DOHH2 (cell line): ENCODE results near the gene IGFBP2.

Experiments used
- H3F3A ChIP-seq: fragments of 200-600 bp; sonication (generic), shearing (Covaris generic); 2 replicates; pipeline ENCODE4 v1.6.0; 2016; ENCODE audit warnings: antibody characterized with exemption, mild to moderate bottlenecking; ENCODE audit not compliant: control insufficient read depth, insufficient read depth
- H3K27ac ChIP-seq: fragments of 200-600 bp; sonication (generic); 2 replicates; pipeline ENCODE4 v1.5.1; 2014; ENCODE audit warnings: low read depth, mild to moderate bottlenecking, low read length, moderate library complexity
- H3K27me3 ChIP-seq: fragments of 200-600 bp; sonication (generic); 2 replicates; pipeline ENCODE4 v1.6.1; 2014; ENCODE audit warnings: mild to moderate bottlenecking, low read length, mixed read lengths; ENCODE audit not compliant: control insufficient read depth
- H3K36me3 ChIP-seq: fragments of 200-600 bp; sonication (generic); 2 replicates; pipeline ENCODE4 v1.6.1; 2014; ENCODE audit warnings: mild to moderate bottlenecking, low read length, moderate library complexity, mixed read lengths; ENCODE audit not compliant: control insufficient read depth
- H3K4me1 ChIP-seq: fragments of 200-600 bp; sonication (generic); 2 replicates; pipeline ENCODE4 v1.6.1; 2014; ENCODE audit warnings: mild to moderate bottlenecking, low read length, mixed read lengths; ENCODE audit not compliant: control insufficient read depth
- H3K4me2 ChIP-seq: fragments of 200-600 bp; sonication (generic); 2 replicates; pipeline ENCODE4 v1.6.0; 2014; ENCODE audit warnings: mild to moderate bottlenecking, low read length, moderate library complexity
- H3K4me3 ChIP-seq: fragments of 200-600 bp; sonication (generic); 2 replicates; pipeline ENCODE4 v1.5.1; 2014; ENCODE audit warnings: mild to moderate bottlenecking, low read length, mixed read lengths
- H3K79me2 ChIP-seq: fragments of 200-600 bp; sonication (generic); 2 replicates; pipeline ENCODE4 v1.6.1; 2014; ENCODE audit warnings: mild to moderate bottlenecking, low read length, mixed read lengths; ENCODE audit not compliant: control insufficient read depth
- H3K9me2 ChIP-seq: fragments of 200-600 bp; sonication (generic); replicated peaks from 2 replicates; pipeline ENCODE4 v1.6.1; 2014; ENCODE audit warnings: mild to moderate bottlenecking, low read length, mixed read lengths; ENCODE audit not compliant: control insufficient read depth
- H3K9me3 ChIP-seq: fragments of 200-600 bp; sonication (generic); 2 replicates; pipeline ENCODE4 v1.6.1; 2014; ENCODE audit warnings: antibody characterized with exemption, low read length, mixed read lengths; ENCODE audit not compliant: control insufficient read depth, insufficient read depth
- H4K20me1 ChIP-seq: fragments of 200-600 bp; sonication (generic); 2 replicates; pipeline ENCODE4 v1.6.0; 2014; ENCODE audit warnings: low read depth, mild to moderate bottlenecking, antibody characterized with exemption, low read length, moderate library complexity; ENCODE audit not compliant: control insufficient read depth, insufficient read depth
- CTCF ChIP-seq: fragments of 200-600 bp; sonication (generic); IDR thresholded peaks from one replicate; pipeline ENCODE4 v1.5.1; 2014; ENCODE audit warnings: antibody characterized with exemption, mild to moderate bottlenecking, low read depth, low read length; ENCODE audit not compliant: poor library complexity, severe bottlenecking
- EZH2phosphoT487 ChIP-seq: fragments of 200-600 bp; sonication (generic); IDR thresholded peaks from 2 replicates; pipeline ENCODE4 v1.6.1; 2017; ENCODE audit warnings: borderline replicate concordance, mild to moderate bottlenecking, antibody characterized with exemption, low read length, moderate library complexity, mixed read lengths

The IGFBP2 gene

GRCh38 chr2:216632952-216633615 lies at the start of gene IGFBP2:
Gene IGFBP2 (plus strand): TSS chr2:216633420. CDS start chr2:216633524, 104 bp downstream.
- Histone ChIP-seq H3K4me3 (peak within 1 kb of the TSS; percentile 69), H3K27ac (no peak within 1 kb of the TSS), H3K4me1 (peaks cover 8% of the 10 kb centered on the region), H4K20me1 (no peaks in the 10 kb centered on the region), H3K27me3 (peaks cover 46% of the 10 kb centered on the region), H3K4me2 (peak within 1 kb of the TSS; percentile 55), H3K9me2 (no peaks in the 10 kb centered on the region), H3K36me3 (no peaks in the 10 kb centered on the region), H3K79me2 (no peaks in the 10 kb centered on the region), H3F3A (no peaks in the 10 kb centered on the region), H3K9me3 (no peaks in the 10 kb centered on the region)
- TF ChIP-seq EZH2phosphoT487, result no peak
- no peak for TF ChIP-seq CTCF

- Histone ChIP-seq H3K27ac (no peak overlapping the region), H3K36me3 (no peaks in the 10 kb centered on the region), H3K9me2 (no peaks in the 10 kb centered on the region), H3K9me3 (no peaks in the 10 kb centered on the region), H4K20me1 (no peaks in the 10 kb centered on the region), H3K4me1 (peaks cover 10% of the 10 kb centered on the region), H3K4me3 (no peak overlapping the region), H3K4me2 (no peak overlapping the region), H3K27me3 (peaks cover 53% of the 10 kb centered on the region), H3F3A (no peaks in the 10 kb centered on the region), H3K79me2 (no peaks in the 10 kb centered on the region)
- TF ChIP-seq EZH2phosphoT487, result no peak
- TF ChIP-seq CTCF, result no peak
These were observed 49.6 kb upstream of the IGFBP2 start for GRCh38 chr2:216583606-216584005.

- Histone ChIP-seq H3K36me3 (no peaks in the 10 kb centered on the region), H3K4me3 (no peak overlapping the region), H3K9me2 (no peaks in the 10 kb centered on the region), H3K4me1 (peaks cover 15% of the 10 kb centered on the region), H3K4me2 (no peak overlapping the region), H3K79me2 (no peaks in the 10 kb centered on the region), H3K27ac (no peak overlapping the region), H3F3A (no peaks in the 10 kb centered on the region), H3K9me3 (no peaks in the 10 kb centered on the region), H3K27me3 (peaks cover 55% of the 10 kb centered on the region), H4K20me1 (no peaks in the 10 kb centered on the region)
- TF ChIP-seq CTCF (no peak), EZH2phosphoT487 (no peak)
These were observed 49.1 kb upstream of the IGFBP2 start for GRCh38 chr2:216584112-216584511.
